Muscle layer of duodenum (tissue), 2 donors: ENCODE results near the gene IL18RAP.

Source experiments
- H3K27ac ChIP-seq: one replicate; pipeline ENCODE4 v1.7.0; 2013; ENCODE audit warnings: mild to moderate bottlenecking, low read length
- H3K27me3 ChIP-seq: one replicate; pipeline ENCODE4 v1.7.0; 2013; ENCODE audit warnings: low read depth, mild to moderate bottlenecking, control low read depth, low read length
- H3K36me3 ChIP-seq, 2 donors: one replicate each; pipeline ENCODE4 v1.7.0; 2013; ENCODE audit warnings: low read length in 2 of 2, control low read depth in 1 of 2, mild to moderate bottlenecking in 1 of 2; ENCODE audit not compliant: insufficient read depth in 2 of 2, control insufficient read depth in 1 of 2
- H3K4me1 ChIP-seq, 2 donors: one replicate each; pipeline ENCODE4 v1.7.0; 2013; ENCODE audit warnings: low read length in 2 of 2, mild to moderate bottlenecking in 2 of 2, control low read depth in 1 of 2, moderate library complexity in 1 of 2; ENCODE audit not compliant: insufficient read depth in 2 of 2, control insufficient read depth in 1 of 2
- H3K4me3 ChIP-seq, 2 donors: one replicate each; pipeline ENCODE4 v1.7.0; 2013; ENCODE audit warnings: low read length in 2 of 2, low read depth in 1 of 2, mild to moderate bottlenecking in 1 of 2
- H3K9me3 ChIP-seq, 2 donors: one replicate each; pipeline ENCODE4 v1.7.0; 2013; ENCODE audit warnings: low read length in 2 of 2, control low read depth in 1 of 2, mild to moderate bottlenecking in 1 of 2; ENCODE audit not compliant: control insufficient read depth in 1 of 2
- donor health status: healthy.

The IL18RAP gene

DNA sequence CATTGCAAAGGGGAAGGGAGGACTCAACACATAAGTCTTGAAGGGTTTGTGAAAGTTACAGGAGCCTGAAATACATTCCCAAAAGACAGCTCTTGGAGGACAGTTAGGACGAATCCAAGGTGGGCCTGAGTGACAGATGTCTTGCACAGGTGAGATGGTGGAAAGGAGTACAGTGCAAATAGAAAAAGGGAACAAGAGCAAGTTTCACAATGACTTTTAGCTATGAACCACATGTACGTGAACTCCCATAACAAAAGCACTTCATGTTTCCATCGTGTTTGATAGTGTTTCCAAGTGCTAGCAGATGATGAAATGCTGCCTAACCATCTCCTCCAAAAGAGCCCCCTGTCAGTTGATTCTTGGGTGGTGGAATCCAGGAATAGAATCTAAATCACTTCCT, 1.8 kb downstream of the IL18RAP start:
- H3K4me1 ChIP-seq: no peaks in the 10 kb centered on the region
- H3K27me3 ChIP-seq: no peaks in the 10 kb centered on the region
- H3K9me3 ChIP-seq: no peaks in the 10 kb centered on the region
- no peaks in the 10 kb centered on the region for H3K36me3 ChIP-seq
- H3K4me3 ChIP-seq: no peak overlapping the region
- H3K27ac ChIP-seq: no peak overlapping the region

DNA sequence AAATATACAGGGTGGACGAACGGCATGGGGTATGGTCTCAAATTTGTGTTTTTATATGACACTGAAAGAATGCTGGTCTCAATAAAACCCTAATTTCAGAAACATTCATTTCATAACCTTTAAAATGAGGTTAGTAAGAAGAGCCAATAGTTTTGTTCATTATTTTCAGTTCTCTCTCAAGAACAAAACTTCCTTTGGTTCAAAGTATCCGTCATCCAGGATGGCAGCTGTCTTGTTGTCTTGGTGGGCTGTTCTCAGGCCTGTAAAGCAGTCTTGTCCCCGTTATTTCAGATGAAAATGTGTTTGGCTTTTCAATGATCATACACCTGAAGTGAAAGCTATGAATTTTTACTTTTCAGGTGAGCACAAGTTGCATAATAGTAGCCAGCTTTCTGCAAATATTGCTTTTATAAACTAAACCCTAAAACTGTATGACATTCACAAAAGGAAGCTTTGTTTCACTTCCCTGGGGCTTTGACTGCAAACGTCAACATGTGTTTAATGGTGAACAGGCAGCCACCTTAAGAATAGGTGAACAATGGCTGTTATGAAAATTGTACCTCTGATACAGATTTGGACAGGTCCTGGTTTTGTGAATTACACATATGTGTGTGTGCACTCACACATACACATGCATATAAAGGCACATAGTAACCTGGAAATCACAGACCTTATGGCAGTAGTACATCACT, 2.6 kb downstream of the IL18RAP start:
- no peaks in the 10 kb centered on the region for H3K4me1 ChIP-seq
- H3K36me3 ChIP-seq: no peaks in the 10 kb centered on the region
- H3K9me3 ChIP-seq: no peaks in the 10 kb centered on the region
- H3K27ac ChIP-seq: no peak overlapping the region
- H3K27me3 ChIP-seq: no peaks in the 10 kb centered on the region
- H3K4me3 ChIP-seq: no peak overlapping the region

DNA sequence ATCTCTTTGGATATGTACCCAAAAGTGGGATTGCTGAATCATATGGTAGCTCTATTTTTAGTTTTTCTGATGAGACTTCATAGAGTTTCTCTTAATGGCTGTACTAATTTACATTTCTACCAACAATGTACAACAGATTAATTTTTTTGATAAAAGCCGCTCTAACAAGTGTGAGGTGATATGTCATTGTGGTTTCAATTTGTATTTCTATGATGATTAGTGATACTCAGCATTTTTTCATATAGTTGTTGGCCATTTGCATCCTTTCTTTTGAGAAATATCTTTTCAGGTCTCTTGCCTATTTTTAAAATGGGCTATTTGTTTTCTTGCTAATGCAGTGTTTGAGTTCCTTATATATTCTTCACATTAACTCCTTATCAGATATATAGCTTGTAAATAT, 4.3 kb downstream of the IL18RAP start:
- Histone ChIP-seq H3K4me1 (no peaks in the 10 kb centered on the region), H3K27ac (no peak overlapping the region), H3K9me3 (no peaks in the 10 kb centered on the region), H3K36me3 (no peaks in the 10 kb centered on the region), H3K27me3 (no peaks in the 10 kb centered on the region), H3K4me3 (no peak overlapping the region)

DNA sequence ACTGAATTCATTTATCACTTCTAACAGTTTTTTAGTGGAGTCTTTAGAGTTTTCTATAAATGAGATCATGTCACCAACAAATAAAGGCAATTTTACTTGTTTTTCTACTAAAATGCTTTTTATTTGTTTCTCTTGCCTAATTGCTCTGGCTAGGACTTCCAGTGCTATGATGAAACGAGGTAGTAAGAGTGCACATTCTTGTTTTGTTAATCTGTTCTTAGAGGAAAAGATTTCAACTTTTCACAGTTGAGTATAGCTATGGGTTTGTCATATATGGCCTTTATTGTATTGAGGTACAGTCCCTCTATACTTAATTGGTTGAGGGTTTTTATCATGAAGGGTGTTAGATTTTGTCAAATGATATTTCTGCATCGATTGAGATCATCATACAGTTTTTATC, 5.6 kb downstream of the IL18RAP start:
- H3K27me3 ChIP-seq: no peaks in the 10 kb centered on the region
- H3K36me3 ChIP-seq: no peaks in the 10 kb centered on the region
- no peak overlapping the region for H3K4me3 ChIP-seq
- no peak overlapping the region for H3K27ac ChIP-seq
- H3K9me3 ChIP-seq: no peaks in the 10 kb centered on the region
- H3K4me1 ChIP-seq: no peaks in the 10 kb centered on the region

DNA sequence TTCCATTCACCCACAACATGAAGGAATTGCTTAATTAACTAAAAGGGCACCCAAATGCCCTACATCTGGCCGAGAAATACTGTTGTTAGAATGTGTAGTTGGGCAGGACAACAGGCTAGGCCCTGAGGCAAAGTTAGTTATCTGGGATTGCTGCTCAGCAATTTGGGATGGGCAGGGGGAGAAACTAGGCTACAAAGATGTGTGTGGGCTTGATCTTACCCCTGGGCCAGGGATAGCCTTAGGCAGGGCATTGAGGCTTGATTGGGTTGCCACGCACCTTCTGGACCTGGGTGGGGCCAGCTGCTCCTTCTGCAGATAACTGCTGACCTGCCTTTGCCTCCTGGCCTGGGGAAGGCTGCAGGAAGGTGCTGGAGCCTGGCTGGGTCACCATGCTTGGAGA, 9.4 kb downstream of the IL18RAP start:
- no peak overlapping the region for H3K27ac ChIP-seq
- no peaks in the 10 kb centered on the region for H3K27me3 ChIP-seq
- no peaks in the 10 kb centered on the region for H3K9me3 ChIP-seq
- H3K4me1 ChIP-seq: no peaks in the 10 kb centered on the region
- no peaks in the 10 kb centered on the region for H3K36me3 ChIP-seq
- no peak overlapping the region for H3K4me3 ChIP-seq

DNA sequence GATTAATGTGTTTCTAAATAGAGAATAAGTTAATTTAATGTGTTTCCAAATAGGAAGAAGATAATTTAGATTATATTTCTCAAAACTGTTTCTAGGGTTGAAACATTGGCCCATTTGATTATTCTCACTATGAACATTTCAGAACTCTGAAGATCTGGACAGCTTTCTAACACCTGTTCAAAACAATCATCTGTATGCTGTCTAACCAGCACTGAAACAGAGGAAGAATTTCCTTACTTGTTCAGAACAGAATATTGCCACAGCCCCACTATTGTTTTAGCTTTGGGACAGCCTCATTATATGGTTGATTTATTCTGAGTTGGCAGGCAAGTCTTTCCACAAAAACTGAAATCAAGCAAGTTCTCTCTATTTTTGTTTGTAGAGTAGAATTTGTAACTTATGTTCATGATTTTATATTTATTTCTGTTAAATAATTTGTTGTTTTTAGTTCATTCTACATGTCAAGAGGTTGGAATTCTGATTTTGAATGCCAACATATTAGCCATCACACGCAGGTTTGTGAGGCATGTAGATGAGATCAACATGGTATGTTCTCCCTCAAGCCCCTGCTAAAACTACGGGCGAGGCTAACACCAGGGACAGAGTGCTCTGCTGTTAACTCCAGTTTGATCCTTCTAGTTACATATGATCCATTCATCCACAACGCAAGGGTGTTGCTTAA, 11.2 kb downstream of the IL18RAP start:
- no peaks in the 10 kb centered on the region for H3K36me3 ChIP-seq
- no peaks in the 10 kb centered on the region for H3K9me3 ChIP-seq
- H3K4me1 ChIP-seq: no peaks in the 10 kb centered on the region
- H3K27ac ChIP-seq: no peak overlapping the region
- H3K4me3 ChIP-seq: no peak overlapping the region
- H3K27me3 ChIP-seq: no peaks in the 10 kb centered on the region

DNA sequence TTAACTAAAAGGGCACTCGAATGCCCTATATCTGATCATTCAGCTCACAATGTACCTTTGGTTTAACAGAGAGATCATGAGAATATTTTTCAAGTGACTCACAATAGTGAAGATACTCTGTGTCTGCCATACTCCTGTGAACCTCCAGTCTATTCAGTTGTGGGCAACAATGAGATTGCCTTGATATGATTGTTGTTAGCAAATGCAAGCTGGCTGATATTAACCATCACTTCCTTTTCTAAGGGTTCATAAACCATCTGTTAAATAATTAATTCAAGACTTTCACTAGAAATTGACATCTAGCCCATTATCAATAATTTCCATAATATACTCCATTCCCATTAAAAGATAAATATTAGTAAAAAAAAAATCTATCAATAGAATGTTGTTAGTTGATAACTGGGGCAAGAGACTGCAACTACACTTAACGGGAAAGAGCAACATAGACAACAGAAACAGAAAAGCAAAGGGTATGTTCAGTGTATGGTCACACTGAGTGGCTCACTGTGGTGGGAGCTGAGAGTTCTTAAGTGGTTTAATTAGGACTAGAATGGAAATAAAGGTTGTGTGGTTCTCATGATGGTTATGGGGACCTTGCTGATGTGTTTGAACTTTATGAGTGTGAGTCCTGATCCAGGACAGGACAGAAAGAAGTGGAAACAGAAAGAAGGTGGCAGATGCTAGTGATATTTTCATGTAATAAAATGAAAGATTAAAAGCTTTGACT, 11.9 kb downstream of the IL18RAP start:
- Histone ChIP-seq H3K36me3 (no peaks in the 10 kb centered on the region), H3K27ac (no peak overlapping the region), H3K4me3 (no peak overlapping the region), H3K27me3 (no peaks in the 10 kb centered on the region), H3K4me1 (no peaks in the 10 kb centered on the region), H3K9me3 (no peaks in the 10 kb centered on the region)

DNA sequence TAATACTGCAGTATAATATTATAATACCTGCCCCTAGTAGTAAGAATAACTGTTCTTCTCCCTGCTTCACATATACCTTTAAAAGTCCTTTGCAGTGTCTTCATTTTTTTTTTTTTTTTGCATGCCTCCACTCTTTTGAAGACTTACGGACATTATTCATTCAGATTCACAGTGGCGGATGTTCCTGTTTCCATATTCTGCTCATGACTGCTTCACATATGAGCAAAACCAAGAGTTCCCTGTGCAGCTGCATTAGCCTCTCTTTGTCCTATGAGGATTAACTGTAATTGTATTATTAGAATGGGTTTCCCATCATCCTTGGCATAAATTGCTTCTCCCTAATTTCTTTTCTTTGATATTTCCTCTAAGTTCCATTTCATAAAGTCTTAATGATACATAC, 12.8 kb downstream of the IL18RAP start:
- Histone ChIP-seq H3K4me3 (no peak overlapping the region), H3K9me3 (no peaks in the 10 kb centered on the region), H3K4me1 (no peaks in the 10 kb centered on the region), H3K36me3 (no peaks in the 10 kb centered on the region), H3K27ac (no peak overlapping the region), H3K27me3 (no peaks in the 10 kb centered on the region)

DNA sequence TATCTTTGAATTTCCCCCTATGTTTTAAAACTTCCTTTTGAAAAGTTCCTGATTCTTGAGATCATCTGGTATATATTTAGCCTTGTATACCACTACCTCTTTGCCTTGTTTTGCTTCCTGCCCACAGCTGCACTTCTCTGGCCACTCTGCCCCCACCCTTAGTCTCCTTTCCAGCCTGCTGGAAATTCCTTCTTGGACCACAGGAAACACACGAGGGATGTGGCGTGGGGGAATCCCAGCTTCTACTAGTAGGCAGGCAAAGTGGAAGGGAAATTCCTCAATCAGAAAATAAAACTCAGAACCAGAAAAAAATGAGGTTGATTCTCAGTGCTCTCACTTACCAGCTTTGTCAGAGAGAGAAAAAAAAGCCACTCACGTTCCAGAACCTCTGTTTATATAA, 13.4 kb downstream of the IL18RAP start:
- H3K27me3 ChIP-seq: no peaks in the 10 kb centered on the region
- H3K4me1 ChIP-seq: no peaks in the 10 kb centered on the region
- H3K4me3 ChIP-seq: no peak overlapping the region
- no peak overlapping the region for H3K27ac ChIP-seq
- no peaks in the 10 kb centered on the region for H3K9me3 ChIP-seq
- no peaks in the 10 kb centered on the region for H3K36me3 ChIP-seq

DNA sequence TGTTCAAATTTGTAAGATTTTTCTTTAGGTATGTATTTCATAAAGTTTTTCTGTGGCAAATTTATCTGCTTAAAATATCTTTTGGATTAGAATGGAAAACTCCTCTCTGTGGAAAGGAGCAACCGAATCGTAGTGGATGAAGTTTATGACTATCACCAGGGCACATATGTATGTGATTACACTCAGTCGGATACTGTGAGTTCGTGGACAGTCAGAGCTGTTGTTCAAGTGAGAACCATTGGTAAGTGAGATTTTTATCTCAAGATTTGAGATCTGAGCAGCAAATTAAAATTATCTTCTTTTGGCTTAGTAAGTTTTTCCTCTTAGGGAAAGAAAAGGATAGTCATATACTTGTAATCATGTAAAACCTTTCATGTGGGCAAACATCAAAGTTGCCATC, 14.2 kb downstream of the IL18RAP start:
- no peak overlapping the region for H3K27ac ChIP-seq
- H3K36me3 ChIP-seq: no peaks in the 10 kb centered on the region
- H3K27me3 ChIP-seq: no peaks in the 10 kb centered on the region
- H3K4me3 ChIP-seq: no peak overlapping the region
- no peaks in the 10 kb centered on the region for H3K9me3 ChIP-seq
- no peaks in the 10 kb centered on the region for H3K4me1 ChIP-seq

DNA sequence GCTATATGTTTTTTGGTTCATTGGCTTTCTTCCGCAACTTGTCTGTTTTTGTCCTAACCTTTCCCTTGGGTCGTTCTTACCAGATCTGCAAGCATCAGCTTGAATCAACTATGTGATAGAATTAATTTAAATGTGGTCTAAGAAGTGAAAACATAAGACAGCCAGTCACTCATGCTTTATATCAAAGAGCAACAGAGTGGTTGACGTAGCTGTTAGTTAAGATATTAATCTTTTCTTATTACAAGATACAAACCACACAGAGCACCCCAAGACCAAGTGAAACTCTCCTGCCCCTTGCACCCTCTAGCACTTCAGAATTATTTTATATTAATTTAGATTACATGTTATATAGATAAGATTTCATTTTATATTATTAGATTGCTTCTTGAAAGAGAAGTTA, 15.2 kb downstream of the IL18RAP start:
- Histone ChIP-seq H3K27ac (no peak overlapping the region), H3K4me1 (no peaks in the 10 kb centered on the region), H3K36me3 (no peaks in the 10 kb centered on the region), H3K4me3 (no peak overlapping the region), H3K27me3 (no peaks in the 10 kb centered on the region), H3K9me3 (no peaks in the 10 kb centered on the region)
